ENCODE results near the gene WWOX. TPM values are rescaled to one million over a fixed set of nuclear protein-coding genes. Genes with fewer than 3 reads are reported as not detected.

WWOX gene
- total and polyA plus RNA-seq, 2 of the 8 experiments (the other 6 are each of a cell fraction or from before 2014, with no cell fraction given), result 5.4 to 16.7 TPM

GRCh38 chr16:78689536-78689935 lies 590.1 kb downstream of the WWOX start:
- DNase-seq (ENCODE audit: low read depth in 1 of 2, low spot score in 2 of 2) (no peak), FAIRE-seq (no peak)
- Histone ChIP-seq H3K4ac (replicated peaks; ENCODE audit: insufficient read length, low read depth, low read length) (no peak overlapping the region), H3K18ac (ENCODE audit: extremely low read depth, low read length) (no peak overlapping the region), H2BK20ac (ENCODE audit: low read length) (no peak overlapping the region), H3K9ac (replicated peaks in 1 of 4; ENCODE audit: extremely low read depth in 1 of 4, low read depth in 3 of 4, low read length in 3 of 4) (no peak overlapping the region), H3K4me2 (ENCODE audit: insufficient read depth in 1 of 2, low read depth in 2 of 2, low read length in 2 of 2) (no peak overlapping the region), H4K20me1 (replicated peaks in 1 of 2; ENCODE audit: control insufficient read depth in 1 of 2, insufficient read depth in 2 of 2, low read length in 2 of 2) (no peaks in the 10 kb centered on the region), H2BK12ac (ENCODE audit: low read depth, low read length) (no peak overlapping the region), H3K27me3 (replicated peaks in 1 of 4; ENCODE audit: control insufficient read depth in 3 of 4, extremely low read depth in 1 of 4, insufficient read depth in 3 of 4, low read length in 3 of 4) (no peaks in the 10 kb centered on the region), H3K9me3 (ENCODE audit: insufficient read depth in 2 of 2, low read depth in 1 of 2, low read length in 1 of 2) (no peaks in the 10 kb centered on the region), H3K27ac (ENCODE audit: low read depth, low read length) (no peak overlapping the region), H4K91ac (replicated peaks; ENCODE audit: insufficient read length, low read length) (no peak overlapping the region), H3K23me2 (ENCODE audit: low read depth, low read length) (no peaks in the 10 kb centered on the region), H2BK15ac (ENCODE audit: low read length) (no peak overlapping the region), H3K79me1 (ENCODE audit: low read depth, low read length) (no peaks in the 10 kb centered on the region), H4K5ac (ENCODE audit: insufficient read length, low read depth, low read length) (no peak overlapping the region), H3K36me3 (ENCODE audit: control insufficient read depth in 2 of 4, insufficient read depth in 4 of 4, low read length in 3 of 4) (no peaks in the 10 kb centered on the region), H3K79me2 (ENCODE audit: control insufficient read depth in 1 of 2, insufficient read depth in 2 of 2, low read length in 2 of 2) (no peaks in the 10 kb centered on the region), H2AFZ (ENCODE audit: low read length) (no peak overlapping the region), H2BK120ac (replicated peaks; ENCODE audit: low read depth, low read length) (no peak overlapping the region), H3K4me3 (ENCODE audit: extremely low read depth in 1 of 4, insufficient read depth in 2 of 4, low read depth in 3 of 4, low read length in 4 of 4) (no peak overlapping the region), H3K4me1 (replicated peaks in 1 of 4; ENCODE audit: control insufficient read depth in 3 of 4, insufficient read depth in 4 of 4, low read length in 3 of 4) (no peaks in the 10 kb centered on the region), H3K56ac (replicated peaks; ENCODE audit: insufficient read length, low read depth, low read length) (no peak overlapping the region), H2BK5ac (ENCODE audit: low read depth, low read length) (no peak overlapping the region), H3K14ac (ENCODE audit: insufficient read length) (no peak overlapping the region), H4K8ac (ENCODE audit: extremely low read depth, insufficient read depth, low read length) (no peak overlapping the region), H3K23ac (ENCODE audit: insufficient read length) (no peak overlapping the region), H2AK5ac (ENCODE audit: low read depth, low read length) (no peak overlapping the region)
- CTCF ChIA-PET (ENCODE audit: partially characterized antibody), result interaction anchor here (0.6 kb wide), 1 partner anchor 13 kb away, joined by 7 read pairs; no protein-coding TSS in a partner anchor
- POLR2A ChIA-PET (ENCODE audit: partially characterized antibody), result no interaction called here
- TF ChIP-seq TBP (IDR thresholded peaks at IDR 0.05; ENCODE audit: low read depth, low read length), result no peak
- no peak for TF ChIP-seq YY1 (IDR thresholded peaks at IDR 0.05; ENCODE audit: low read depth, low read length)
- TF ChIP-seq GABPA (IDR thresholded peaks at IDR 0.05; ENCODE audit: borderline replicate concordance, insufficient read depth, low read length), result no peak

Data from H1 (cell line).